IMR-90 (cell line): ENCODE data around the gene HOMER3. TPM values are rescaled to one million over a fixed set of nuclear protein-coding genes. Genes with fewer than 3 reads are reported as not detected.

Source experiments
- ATAC-seq: fragments of 200-7000 bp; cut with Tn5 transposase; 2 replicates; pipeline ENCODE4 v1.9.1; 2020; ENCODE audit warnings: low read depth, mild to moderate bottlenecking, moderate library complexity
- BruUV-seq: library from RNA; stranded (reverse); fragments of 400-500 nt; replicated peaks from 2 replicates; lab custom pipeline; 2021; lab: Mats Ljungman, UMichigan
- CTCF ChIA-PET: fragments of 300-600 bp; formaldehyde crosslinking; extraction: SDS; loops from one replicate; lab custom pipeline; 2021; ENCODE audit warnings: antibody characterized with exemption; lab: Yijun Ruan, JAX
- POLR2A ChIA-PET: fragments of 300-600 bp; sonication (Branson Sonifier 250); formaldehyde crosslinking; loops from one replicate; lab custom pipeline; 2022; ENCODE audit warnings: antibody characterized with exemption; ENCODE audit not compliant: unreplicated experiment; lab: Charles Lee
- DNase-seq: peaks from one replicate; pipeline ENCODE4 v3.0.0; 2013
- H2AFZ ChIP-seq: replicated peaks from 2 replicates; pipeline ENCODE3; 2013; ENCODE audit warnings: low read length, mild to moderate bottlenecking; ENCODE audit not compliant: poor library complexity
- H2AK5ac ChIP-seq: 2 replicates; pipeline ENCODE4 v1.6.1; 2013; ENCODE audit warnings: low read depth, low read length, inconsistent platforms
- H2AK9ac ChIP-seq: replicated peaks from 2 replicates; pipeline ENCODE3; 2013; ENCODE audit warnings: mild to moderate bottlenecking, low read depth, low read length, moderate library complexity; ENCODE audit not compliant: poor library complexity
- H2BK120ac ChIP-seq: 2 replicates; pipeline ENCODE4 v1.6.1; 2013; ENCODE audit warnings: low read depth, low read length, inconsistent platforms
- H2BK15ac ChIP-seq: 3 replicates; pipeline ENCODE4 v1.6.1; 2013; ENCODE audit warnings: low read depth, low read length, inconsistent platforms
- H2BK20ac ChIP-seq: 2 replicates; pipeline ENCODE4 v1.6.1; 2013; ENCODE audit warnings: low read depth, mild to moderate bottlenecking, inconsistent platforms, low read length, moderate library complexity
- H2BK5ac ChIP-seq: 2 replicates; pipeline ENCODE4 v1.6.1; 2013; ENCODE audit warnings: mild to moderate bottlenecking, low read depth, low read length, inconsistent platforms; ENCODE audit not compliant: poor library complexity, severe bottlenecking
- H3K14ac ChIP-seq: replicated peaks from 2 replicates; pipeline ENCODE4 v1.6.1; 2013; ENCODE audit warnings: low read depth, low read length, inconsistent platforms
- H3K18ac ChIP-seq: 2 replicates; pipeline ENCODE4 v1.6.1; 2013; ENCODE audit warnings: low read depth, low read length, control low read depth
- H3K23ac ChIP-seq: 2 replicates; pipeline ENCODE4 v1.6.1; 2013; ENCODE audit warnings: low read depth, low read length, inconsistent platforms
- H3K27ac ChIP-seq: 2 replicates; pipeline ENCODE4 v1.5.1; 2013; ENCODE audit warnings: mild to moderate bottlenecking, control low read depth, low read length; ENCODE audit not compliant: insufficient read depth
- H3K27me3 ChIP-seq: 2 replicates; pipeline ENCODE4 v1.6.1; 2013; ENCODE audit warnings: low read length; ENCODE audit not compliant: control insufficient read depth, insufficient read depth
- H3K36me3 ChIP-seq: 2 replicates; pipeline ENCODE4 v1.6.1; 2013; ENCODE audit warnings: low read length, mixed read lengths; ENCODE audit not compliant: control insufficient read depth, insufficient read depth
- H3K4ac ChIP-seq: 2 replicates; pipeline ENCODE4 v1.6.1; 2013; ENCODE audit warnings: low read depth, low read length, inconsistent platforms
- H3K4me1 ChIP-seq: 2 replicates; pipeline ENCODE4 v1.6.1; 2013; ENCODE audit warnings: low read length, mixed read lengths; ENCODE audit not compliant: control insufficient read depth, insufficient read depth
- H3K4me2 ChIP-seq: 2 replicates; pipeline ENCODE4 v1.6.1; 2013; ENCODE audit warnings: low read depth, mild to moderate bottlenecking, control low read depth, low read length, moderate library complexity
- H3K4me3 ChIP-seq: 2 replicates; pipeline ENCODE4 v1.5.1; 2013; ENCODE audit warnings: low read depth, mild to moderate bottlenecking, control low read depth, low read length, moderate library complexity; ENCODE audit not compliant: insufficient read depth
- H3K56ac ChIP-seq: 2 replicates; pipeline ENCODE4 v1.6.1; 2013; ENCODE audit warnings: low read length, inconsistent platforms; ENCODE audit not compliant: insufficient read depth; ENCODE audit errors: extremely low read depth
- H3K79me1 ChIP-seq, 2 experiments: 2 replicates each; pipeline ENCODE4 v1.6.1; 2013; ENCODE audit warnings: low read length in 2 of 2, inconsistent platforms in 1 of 2, low read depth in 1 of 2
- H3K9ac ChIP-seq: 2 replicates; pipeline ENCODE4 v1.6.1; 2013; ENCODE audit warnings: low read depth, low read length, control low read depth
- H3K9me1 ChIP-seq: 2 replicates; pipeline ENCODE4 v1.6.1; 2013; ENCODE audit warnings: low read length, inconsistent platforms; ENCODE audit not compliant: insufficient read depth
- H3K9me3 ChIP-seq: 2 replicates; pipeline ENCODE4 v1.6.1; 2013; ENCODE audit warnings: low read length; ENCODE audit not compliant: control insufficient read depth, insufficient read depth
- H4K20me1 ChIP-seq: 2 replicates; pipeline ENCODE4 v1.6.1; 2013; ENCODE audit warnings: low read length, inconsistent platforms; ENCODE audit not compliant: insufficient read depth
- H4K5ac ChIP-seq: 2 replicates; pipeline ENCODE4 v1.6.1; 2013; ENCODE audit warnings: mild to moderate bottlenecking, low read depth, low read length, control low read depth
- H4K8ac ChIP-seq, 2 experiments: 2 replicates each; pipeline ENCODE4 v1.6.1; 2013; ENCODE audit warnings: low read depth in 2 of 2, low read length in 2 of 2, control low read depth in 1 of 2, inconsistent platforms in 1 of 2
- H4K91ac ChIP-seq: 2 replicates; pipeline ENCODE4 v1.6.1; 2013; ENCODE audit warnings: low read depth, low read length, inconsistent platforms; ENCODE audit not compliant: insufficient read depth
- BHLHE40 ChIP-seq: fragments of 150-350 bp; IDR thresholded peaks from 2 replicates; pipeline ENCODE4 v1.6.1; 2016; ENCODE audit warnings: mild to moderate bottlenecking, low read depth, low read length
- CEBPB ChIP-seq: IDR thresholded peaks from 2 replicates; pipeline ENCODE4 v1.6.1; 2012; ENCODE audit warnings: low read depth, low read length, improper control_type of control experiment
- FOS ChIP-seq: fragments of 150-350 bp; IDR thresholded peaks from 2 replicates; pipeline ENCODE4 v1.6.1; 2016; ENCODE audit warnings: low read depth, low read length
- MAZ ChIP-seq: IDR thresholded peaks from 2 replicates; pipeline ENCODE4 v1.6.1; 2012; ENCODE audit warnings: low read depth, mild to moderate bottlenecking, low read length, improper control_type of control experiment, moderate library complexity, borderline replicate concordance
- POLR2A ChIP-seq: IDR thresholded peaks from 2 replicates; pipeline ENCODE4 v1.6.1; 2012; ENCODE audit warnings: mild to moderate bottlenecking, low read depth, low read length
- RAD21 ChIP-seq: IDR thresholded peaks from 2 replicates; pipeline ENCODE4 v1.6.1; 2012; ENCODE audit warnings: low read length, improper control_type of control experiment
- RCOR1 ChIP-seq: IDR thresholded peaks from 2 replicates; pipeline ENCODE4 v1.6.1; 2012; ENCODE audit warnings: mild to moderate bottlenecking, low read length, improper control_type of control experiment; ENCODE audit not compliant: insufficient replicate concordance
- RFX5 ChIP-seq: IDR thresholded peaks from 2 replicates; pipeline ENCODE4 v1.8.0; 2012; ENCODE audit warnings: low read depth, mild to moderate bottlenecking, low read length, moderate library complexity
- WGBS, 2 experiments: methylation state at CpG; one replicate each; pipeline versions ENCODE4 v1.1.5 to v1.1.7; 2013; ENCODE audit warnings: missing lambda C conversion rate in 2 of 2; ENCODE audit not compliant: insufficient read length in 1 of 2; ENCODE audit errors: extremely low coverage in 2 of 2; 5-methylcytosine and 5-hydroxymethylcytosine counted together
- dilution Hi-C: fragments of 300-500 bp; cut with HindIII; formaldehyde crosslinking; loops from one replicate; pipeline ENCODE4 v1.14.3; 2018; ENCODE audit warnings: low sequenced_read_pairs; ENCODE audit not compliant: unreplicated experiment
- in situ Hi-C: fragments of 300-500 bp; cut with MboI; formaldehyde crosslinking; loops from 3 replicates; pipeline ENCODE4 v1.14.3; 2019; ENCODE audit warnings: low sequenced_read_pairs, inconsistent platforms, mixed read lengths
- intact Hi-C: fragments of 100-400 bp; cut with micrococcal nuclease; formaldehyde crosslinking; loops from 2 replicates; pipeline ENCODE4 v1.10.0; 2022
- polyA plus RNA-seq, 3 experiments: library from polyadenylated mRNA; depleted of rRNA; stranded (reverse); fragments of >200 nt; gene quantifications; 2 replicates each; pipeline ENCODE4 v1.2.3, GENCODE V29; 2012; ENCODE audit warnings: low replicate concordance in 1 of 3
- total RNA-seq: library from RNA; depleted of rRNA; stranded (reverse); fragments of >200 nt; gene quantifications from 2 replicates; pipeline ENCODE4 v1.2.3, GENCODE V29; 2012
- TF ChIP-seq, protein P1 (sequence below): conservative IDR thresholded peaks from 2 replicates; pipeline ENCODE4 v1.5.1; 2012; ENCODE audit warnings: mild to moderate bottlenecking, low read depth, low read length, improper control_type of control experiment
- TF ChIP-seq, protein P2 (sequence below): fragments of 150-350 bp; IDR thresholded peaks from 2 replicates; pipeline ENCODE4 v1.6.1; 2017; ENCODE audit warnings: mild to moderate bottlenecking, antibody characterized with exemption, low read length, low read depth
- TF ChIP-seq, protein P3 (sequence below): fragments of 150-350 bp; IDR thresholded peaks from 2 replicates; pipeline ENCODE4 v1.6.1; 2016; ENCODE audit warnings: low read depth, mild to moderate bottlenecking, low read length, moderate library complexity, borderline replicate concordance

The HOMER3 gene
- total and polyA plus RNA-seq, 2 of the 4 experiments (the other 2 are of a cell fraction), result 53.4 to 77.0 TPM

DNA sequence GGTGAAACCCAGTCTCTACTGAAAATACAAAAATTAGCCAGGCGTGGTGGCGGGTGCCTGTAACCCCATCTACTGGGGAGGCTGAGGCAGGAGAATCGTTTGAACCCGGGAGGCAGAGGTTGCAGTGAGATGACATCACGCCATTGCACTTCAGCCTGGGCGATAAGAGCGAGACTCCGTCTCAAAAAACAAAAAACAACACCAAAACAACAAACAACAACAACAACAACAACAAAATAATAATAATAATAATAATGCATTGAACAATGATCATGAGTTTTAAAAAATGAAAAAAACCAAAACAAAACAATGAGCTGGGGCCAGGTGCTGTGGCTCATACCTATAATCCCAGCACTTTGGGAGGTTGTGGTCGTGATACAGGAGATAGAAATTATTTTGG is 23.1 kb upstream of the HOMER3 start:
- WGBS, 2 experiments, result 100% methylated on average over 2 of the region's 9 CpGs; no CpG with 5 or more reads in 1 of the 2 experiments
- H2BK20ac ChIP-seq, result no peak overlapping the region
- dilution Hi-C loops (no loop called here), in situ Hi-C loops (no loop called here), intact Hi-C loops (no loop called here)
- H3K79me1 ChIP-seq, result no peaks in the 10 kb centered on the region
- H2BK15ac ChIP-seq, result no peak overlapping the region
- H3K9ac ChIP-seq, result no peak overlapping the region
- CTCF ChIA-PET, result no interaction called here
- no peak overlapping the region for H4K91ac ChIP-seq
- no peaks in the 10 kb centered on the region for H3K36me3 ChIP-seq
- H3K9me3 ChIP-seq, result no peaks in the 10 kb centered on the region
- no TSS peak for BruUV-seq
- H3K27me3 ChIP-seq, result peaks cover 9% of the 10 kb centered on the region; the same call in 1 of the 2 replicates
- no peak overlapping the region for H2BK5ac ChIP-seq
- H3K14ac ChIP-seq, result no peak overlapping the region
- peaks cover 3% of the 10 kb centered on the region for H3K4me1 ChIP-seq
- no peak overlapping the region for H3K56ac ChIP-seq
- H2AFZ ChIP-seq, result no peak overlapping the region
- H2AK5ac ChIP-seq, result no peak overlapping the region
- H3K4ac ChIP-seq, result no peak overlapping the region
- no peak overlapping the region for H3K27ac ChIP-seq
- no peaks in the 10 kb centered on the region for H3K9me1 ChIP-seq
- H2AK9ac ChIP-seq, result no peak overlapping the region
- no peak overlapping the region for H2BK120ac ChIP-seq
- no peak overlapping the region for H3K4me2 ChIP-seq
- POLR2A ChIA-PET, result no interaction called here
- no peak overlapping the region for H4K5ac ChIP-seq
- H3K23ac ChIP-seq, result no peak overlapping the region
- no peak for ATAC-seq
- no peaks in the 10 kb centered on the region for H4K20me1 ChIP-seq
- H3K18ac ChIP-seq, result no peak overlapping the region
- no peak for TF ChIP-seq POLR2A
- TF ChIP-seq FOS, result no peak
- TF ChIP-seq, protein P1, sequence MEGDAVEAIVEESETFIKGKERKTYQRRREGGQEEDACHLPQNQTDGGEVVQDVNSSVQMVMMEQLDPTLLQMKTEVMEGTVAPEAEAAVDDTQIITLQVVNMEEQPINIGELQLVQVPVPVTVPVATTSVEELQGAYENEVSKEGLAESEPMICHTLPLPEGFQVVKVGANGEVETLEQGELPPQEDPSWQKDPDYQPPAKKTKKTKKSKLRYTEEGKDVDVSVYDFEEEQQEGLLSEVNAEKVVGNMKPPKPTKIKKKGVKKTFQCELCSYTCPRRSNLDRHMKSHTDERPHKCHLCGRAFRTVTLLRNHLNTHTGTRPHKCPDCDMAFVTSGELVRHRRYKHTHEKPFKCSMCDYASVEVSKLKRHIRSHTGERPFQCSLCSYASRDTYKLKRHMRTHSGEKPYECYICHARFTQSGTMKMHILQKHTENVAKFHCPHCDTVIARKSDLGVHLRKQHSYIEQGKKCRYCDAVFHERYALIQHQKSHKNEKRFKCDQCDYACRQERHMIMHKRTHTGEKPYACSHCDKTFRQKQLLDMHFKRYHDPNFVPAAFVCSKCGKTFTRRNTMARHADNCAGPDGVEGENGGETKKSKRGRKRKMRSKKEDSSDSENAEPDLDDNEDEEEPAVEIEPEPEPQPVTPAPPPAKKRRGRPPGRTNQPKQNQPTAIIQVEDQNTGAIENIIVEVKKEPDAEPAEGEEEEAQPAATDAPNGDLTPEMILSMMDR, result no peak
- TF ChIP-seq, protein P2, sequence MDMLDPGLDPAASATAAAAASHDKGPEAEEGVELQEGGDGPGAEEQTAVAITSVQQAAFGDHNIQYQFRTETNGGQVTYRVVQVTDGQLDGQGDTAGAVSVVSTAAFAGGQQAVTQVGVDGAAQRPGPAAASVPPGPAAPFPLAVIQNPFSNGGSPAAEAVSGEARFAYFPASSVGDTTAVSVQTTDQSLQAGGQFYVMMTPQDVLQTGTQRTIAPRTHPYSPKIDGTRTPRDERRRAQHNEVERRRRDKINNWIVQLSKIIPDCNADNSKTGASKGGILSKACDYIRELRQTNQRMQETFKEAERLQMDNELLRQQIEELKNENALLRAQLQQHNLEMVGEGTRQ, result no peak
- TF ChIP-seq, protein P3, sequence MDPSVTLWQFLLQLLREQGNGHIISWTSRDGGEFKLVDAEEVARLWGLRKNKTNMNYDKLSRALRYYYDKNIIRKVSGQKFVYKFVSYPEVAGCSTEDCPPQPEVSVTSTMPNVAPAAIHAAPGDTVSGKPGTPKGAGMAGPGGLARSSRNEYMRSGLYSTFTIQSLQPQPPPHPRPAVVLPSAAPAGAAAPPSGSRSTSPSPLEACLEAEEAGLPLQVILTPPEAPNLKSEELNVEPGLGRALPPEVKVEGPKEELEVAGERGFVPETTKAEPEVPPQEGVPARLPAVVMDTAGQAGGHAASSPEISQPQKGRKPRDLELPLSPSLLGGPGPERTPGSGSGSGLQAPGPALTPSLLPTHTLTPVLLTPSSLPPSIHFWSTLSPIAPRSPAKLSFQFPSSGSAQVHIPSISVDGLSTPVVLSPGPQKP, result no peak
- no peak for TF ChIP-seq MAZ
- TF ChIP-seq RFX5, result no peak
- TF ChIP-seq RCOR1, result no peak
- TF ChIP-seq CEBPB, result no peak
- TF ChIP-seq RAD21, result no peak
- no peak for TF ChIP-seq BHLHE40
- no peak overlapping the region for H3K4me3 ChIP-seq
- no peak for DNase-seq
- no peak overlapping the region for H4K8ac ChIP-seq
